GM19452 (cell line): ENCODE measurements around the gene HOMER3.
A peak's percentile ranks its signal among the peaks of the same experiment; 100 is the strongest.
"Not testable (repeated sequence)": the region's sequence is repeated elsewhere in the genome, so short reads cannot be mapped to it uniquely, and the experiment has no call there.

Source experiments
- ATAC-seq: cut with Tn5 transposase; IDR thresholded peaks from one replicate; pipeline ENCODE4 v1.9.1; 2021; ENCODE audit not compliant: unreplicated experiment

HOMER3 gene

DNA sequence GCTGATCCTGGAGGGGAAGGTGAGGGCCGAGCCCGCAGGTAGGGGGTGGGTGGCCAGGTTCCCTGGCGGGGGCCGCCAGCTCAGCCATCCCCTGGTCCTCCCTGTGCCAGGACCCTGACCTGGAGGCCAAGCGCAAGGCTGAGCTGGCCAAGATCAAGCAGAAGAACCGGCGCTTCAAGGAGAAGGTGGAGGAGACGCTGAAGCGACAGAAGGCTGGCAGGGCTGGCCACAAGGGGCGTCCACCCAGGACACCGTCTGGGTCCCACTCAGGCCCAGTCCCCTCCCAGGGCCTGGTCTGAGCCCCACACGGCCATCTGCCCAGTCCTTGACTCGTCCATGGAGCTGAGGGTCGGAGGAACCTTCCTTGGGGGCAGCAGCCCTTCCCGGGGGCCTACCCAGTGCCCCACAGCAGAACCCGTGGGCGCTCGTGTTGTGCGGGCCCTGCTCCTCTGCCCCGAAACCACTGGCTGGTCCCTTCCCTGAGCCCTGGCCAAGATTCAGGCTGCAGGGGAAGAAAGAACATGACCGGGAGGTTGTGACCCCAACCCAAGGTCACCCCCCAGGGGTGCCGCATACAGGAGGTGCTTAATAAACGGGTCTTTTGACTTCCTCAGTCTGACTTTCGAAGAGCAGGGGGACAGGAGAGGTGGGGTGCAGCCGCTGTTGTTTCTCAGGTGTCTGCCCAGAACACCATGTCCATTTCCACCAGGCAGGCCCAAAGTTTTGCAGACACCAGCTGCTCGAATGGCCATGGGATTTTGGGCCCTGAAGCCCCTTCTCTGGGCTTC lies 12.8 kb downstream of the HOMER3 start:
- ATAC-seq, result no peak

GRCh38 chr19:18924684-18925213 lies 16.3 kb downstream of the HOMER3 start:
- ATAC-seq, result no peak

DNA sequence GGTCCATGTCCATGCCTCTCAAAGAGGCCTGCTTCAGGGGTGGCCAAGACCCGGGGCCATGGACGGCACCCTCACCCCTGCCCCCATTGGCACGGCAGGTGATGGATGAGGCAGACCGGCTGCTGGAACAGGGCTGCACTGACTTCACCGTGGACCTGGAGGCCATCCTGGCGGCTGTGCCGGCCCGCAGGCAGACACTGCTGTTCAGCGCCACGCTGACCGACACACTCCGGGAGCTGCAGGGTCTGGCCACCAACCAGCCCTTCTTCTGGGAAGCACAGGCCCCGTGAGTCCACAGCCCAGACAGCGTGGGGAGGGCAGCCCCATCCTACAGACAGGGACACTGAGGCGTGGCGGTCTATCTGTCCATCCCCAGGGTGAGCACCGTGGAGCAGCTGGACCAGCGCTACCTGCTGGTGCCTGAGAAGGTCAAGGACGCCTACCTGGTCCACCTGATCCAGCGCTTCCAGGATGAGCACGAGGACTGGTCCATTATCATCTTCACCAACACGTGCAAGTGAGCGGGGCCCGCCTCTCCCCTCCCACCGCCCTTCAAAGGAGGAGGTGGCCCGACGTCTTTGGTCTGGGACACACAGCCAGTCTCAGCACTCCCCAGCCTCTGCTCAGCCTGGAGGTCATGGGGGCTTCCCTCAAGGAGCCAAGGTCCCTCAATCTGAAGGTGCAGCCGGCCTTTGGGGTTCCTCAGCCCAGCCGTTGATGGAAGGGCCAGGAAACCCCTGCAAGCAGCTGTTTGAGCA lies 18.6 kb downstream of the HOMER3 start:
- no peak for ATAC-seq

- ATAC-seq, result no peak
Measured at GRCh38 chr19:18921593-18921992, 19.4 kb downstream of the HOMER3 start.

DNA sequence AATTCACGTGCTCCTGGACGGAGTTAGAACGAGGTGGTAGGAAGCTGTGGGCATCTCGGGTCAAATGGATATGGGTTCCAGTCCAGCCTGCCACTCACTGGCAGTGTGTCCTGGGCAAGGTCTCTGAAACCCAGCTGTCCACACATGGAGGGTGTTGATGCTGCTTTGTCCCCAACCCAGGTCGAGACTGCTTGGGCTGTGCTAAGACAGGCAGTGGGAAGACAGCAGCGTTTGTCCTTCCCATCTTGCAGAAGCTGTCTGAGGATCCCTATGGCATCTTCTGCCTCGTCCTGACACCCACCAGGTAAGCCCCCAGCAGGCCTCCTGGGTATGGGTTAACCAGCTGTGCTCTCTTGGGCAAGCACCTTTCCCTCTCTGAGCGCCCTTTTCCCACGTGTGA lies 20.6 kb downstream of the HOMER3 start:
- no peak for ATAC-seq

- ATAC-seq, result no peak
Measured at GRCh38 chr19:18919900-18920214, 21.2 kb downstream of the HOMER3 start.

DNA sequence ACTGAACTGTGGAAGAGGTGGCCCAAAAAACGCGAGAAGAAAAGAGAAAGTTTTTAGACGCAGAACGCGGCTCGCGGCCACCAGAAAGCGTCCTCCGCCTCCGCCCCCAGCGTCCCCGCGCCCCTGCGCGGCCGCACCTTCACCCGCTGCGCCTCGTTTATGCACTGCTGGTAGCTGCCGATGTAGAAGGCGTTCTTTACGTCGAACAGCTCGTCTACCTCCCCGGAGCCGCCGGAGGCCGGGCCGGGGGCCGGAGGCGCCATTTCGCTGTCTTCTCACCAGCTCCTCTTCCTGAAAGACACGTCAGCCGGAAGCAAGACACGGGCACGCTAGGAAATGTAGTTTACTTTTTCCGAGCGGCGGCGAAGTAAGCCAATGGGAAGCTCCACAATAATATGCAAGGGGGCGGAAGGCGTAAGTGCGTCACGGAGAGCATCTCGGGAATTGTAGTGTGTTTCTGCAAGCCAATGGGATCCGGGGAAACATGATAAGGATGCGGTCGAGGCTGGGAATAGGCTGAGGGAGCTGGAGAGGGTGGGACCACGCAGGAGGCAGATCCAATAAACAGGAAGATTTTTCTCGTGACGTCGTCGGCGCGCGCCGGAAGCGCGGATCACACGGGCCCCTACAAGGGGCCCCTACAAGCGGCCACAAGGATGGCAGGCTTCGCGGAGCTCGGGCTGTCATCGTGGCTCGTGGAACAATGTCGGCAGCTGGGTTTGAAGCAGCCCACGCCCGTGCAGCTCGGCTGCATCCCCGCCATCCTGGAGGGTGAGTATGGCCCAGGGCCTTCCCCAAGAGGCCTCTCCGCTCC lies 21.7 kb downstream of the HOMER3 start, which contains the start of the genes COPE and DDX49:
Gene COPE (minus strand): TSS at position 302 of the 814 bp plus-strand sequence. CDS start 39 bp downstream, at position 263.
Gene DDX49 (plus strand): TSS at position 630 of the 814 bp plus-strand sequence. CDS start 27 bp downstream, at position 657.
- ATAC-seq, result peak; percentile 88

DNA sequence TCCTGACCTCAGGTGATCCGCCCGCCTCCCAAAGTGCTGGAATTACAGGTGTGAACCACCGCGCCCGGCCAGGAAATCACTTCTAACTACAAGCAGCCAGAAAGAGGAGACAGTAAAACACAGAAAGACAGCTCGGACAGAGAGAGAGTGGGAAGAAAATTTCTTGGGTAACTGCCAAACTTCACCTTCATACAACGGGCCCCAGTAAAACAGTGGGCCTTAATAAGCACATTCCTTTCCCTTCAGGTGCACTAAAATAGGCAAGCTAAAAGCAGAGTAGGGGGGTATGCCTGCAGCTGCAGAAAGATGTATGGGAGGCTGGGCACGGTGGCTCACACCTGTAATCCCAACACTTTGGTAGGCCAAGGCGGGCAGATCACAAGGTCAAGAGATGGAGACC lies 23.4 kb downstream of the HOMER3 start:
- not testable (repeated sequence) for ATAC-seq

GRCh38 chr19:18915639-18916038 lies 25.4 kb downstream of the HOMER3 start:
- no peak for ATAC-seq

DNA sequence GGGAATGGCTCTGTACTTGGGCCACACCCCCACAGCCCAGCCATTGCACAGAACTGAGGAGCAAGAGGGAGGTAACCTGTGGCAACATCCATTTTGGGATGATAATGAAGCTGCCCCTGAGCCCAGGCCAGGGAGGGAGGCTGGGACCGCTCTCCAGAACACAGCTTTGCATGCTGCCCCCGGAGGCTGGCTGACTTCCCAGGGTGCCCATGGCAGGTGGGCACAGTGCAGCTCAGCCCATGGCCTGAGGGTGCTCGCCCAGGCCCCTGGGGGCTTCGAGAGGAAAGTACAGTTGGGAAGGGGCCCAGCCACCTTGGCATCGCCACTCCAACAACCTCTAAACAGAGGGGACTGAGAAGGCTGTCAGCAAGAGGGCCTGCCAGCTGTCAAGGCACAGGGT lies 27.6 kb downstream of the HOMER3 start:
- ATAC-seq, result no peak

- ATAC-seq, result no peak
Measured at GRCh38 chr19:18912933-18913332, 28.1 kb downstream of the HOMER3 start.

- no peak for ATAC-seq
Measured at GRCh38 chr19:18910801-18911436, 30.1 kb downstream of the HOMER3 start.

GRCh38 chr19:18910010-18910409 lies 31.0 kb downstream of the HOMER3 start:
- ATAC-seq, result no peak

- no peak for ATAC-seq
Measured at GRCh38 chr19:18908917-18909619, 31.9 kb downstream of the HOMER3 start.

DNA sequence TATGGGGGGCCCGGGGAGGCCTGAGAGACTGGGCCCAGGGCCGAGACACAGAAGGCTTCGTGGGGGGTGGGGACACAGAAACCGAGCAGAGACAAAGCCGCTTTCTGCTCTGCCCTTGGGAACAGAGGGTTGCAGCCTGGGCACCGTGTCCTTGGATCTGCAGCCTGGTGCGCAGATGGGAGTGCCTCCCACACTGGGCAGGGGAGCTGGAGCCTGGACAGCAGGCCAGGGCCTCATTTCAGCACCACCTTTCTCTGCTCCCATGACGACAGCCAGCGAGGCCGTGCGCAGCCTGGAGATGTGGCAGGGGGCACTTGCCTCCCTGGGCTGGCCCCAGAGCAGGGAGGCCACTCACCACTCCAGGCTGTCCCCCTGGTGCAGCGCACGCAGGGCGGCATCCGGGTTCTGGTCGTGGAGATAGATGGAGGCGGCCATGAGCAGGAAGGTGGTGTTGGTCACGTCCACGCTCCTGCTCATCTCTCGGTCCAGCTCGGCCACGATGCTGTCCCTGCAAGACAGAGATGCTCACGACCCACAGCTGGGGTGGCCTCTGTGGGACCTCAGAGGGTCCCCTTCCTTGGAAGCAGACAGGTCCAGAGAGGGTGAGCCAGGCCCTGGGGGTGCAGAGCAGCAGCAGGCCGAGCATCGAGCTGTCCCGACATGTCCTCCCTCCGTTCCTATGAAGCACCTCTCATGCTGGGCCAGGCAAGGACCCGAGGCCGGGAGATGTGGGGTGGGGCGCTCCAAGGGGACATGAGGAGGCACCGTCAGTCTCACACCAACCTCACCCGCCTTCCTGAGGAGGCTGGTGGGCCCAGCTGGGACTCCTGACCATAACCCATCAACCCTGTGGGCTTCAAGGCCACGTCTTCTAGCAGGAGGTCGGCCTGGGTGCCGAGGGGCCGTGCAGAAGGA lies 34.2 kb downstream of the HOMER3 start:
- ATAC-seq, result no peak

DNA sequence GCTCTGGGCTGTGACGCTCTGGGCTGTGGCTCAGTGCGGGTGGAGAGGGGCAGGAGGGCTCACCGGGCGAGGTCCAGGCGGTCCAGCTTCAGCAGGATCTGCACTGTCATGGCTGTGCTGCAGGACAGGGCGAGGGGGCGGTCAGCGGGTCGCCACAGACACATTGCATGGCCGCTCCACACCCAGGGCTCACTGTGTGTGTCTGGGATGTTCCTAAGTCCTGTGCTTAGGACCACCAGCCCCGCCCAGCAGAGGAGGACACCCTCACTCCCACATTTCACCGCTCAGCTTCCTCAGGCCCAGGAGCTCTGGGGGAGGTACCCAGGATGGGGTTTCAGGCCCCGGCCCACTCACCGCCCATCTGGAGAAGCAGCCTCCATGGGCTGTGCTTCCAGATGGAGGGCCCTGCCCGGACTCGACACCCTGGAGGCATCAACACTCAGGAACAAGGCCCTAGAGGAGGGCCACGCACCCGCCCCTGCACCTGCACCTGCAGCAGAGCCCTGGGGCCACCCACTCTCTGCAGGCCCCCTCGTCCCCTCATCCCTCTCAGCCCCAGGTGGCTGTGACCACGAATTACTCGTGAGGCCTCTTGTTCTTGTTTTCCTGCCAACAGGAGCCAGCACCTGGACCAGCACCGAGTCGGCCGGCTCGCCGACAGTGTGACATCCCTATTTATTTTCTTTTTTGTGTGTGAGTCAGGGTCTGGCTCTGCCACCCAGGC lies 35.3 kb downstream of the HOMER3 start:
- ATAC-seq, result no peak

GRCh38 chr19:18905058-18905456 lies 36.0 kb downstream of the HOMER3 start:
- no peak for ATAC-seq

- ATAC-seq, result no peak
Measured at GRCh38 chr19:18904334-18905057, 36.5 kb downstream of the HOMER3 start.
